ENCODE measurements around the gene CDC20. TPM values are rescaled to one million over a fixed set of nuclear protein-coding genes. Genes with fewer than 3 reads are reported as not detected.

CDC20 gene
- total and polyA plus RNA-seq, 4 donors, result 3.6 to 6.1 (median 5.2) TPM

DNA sequence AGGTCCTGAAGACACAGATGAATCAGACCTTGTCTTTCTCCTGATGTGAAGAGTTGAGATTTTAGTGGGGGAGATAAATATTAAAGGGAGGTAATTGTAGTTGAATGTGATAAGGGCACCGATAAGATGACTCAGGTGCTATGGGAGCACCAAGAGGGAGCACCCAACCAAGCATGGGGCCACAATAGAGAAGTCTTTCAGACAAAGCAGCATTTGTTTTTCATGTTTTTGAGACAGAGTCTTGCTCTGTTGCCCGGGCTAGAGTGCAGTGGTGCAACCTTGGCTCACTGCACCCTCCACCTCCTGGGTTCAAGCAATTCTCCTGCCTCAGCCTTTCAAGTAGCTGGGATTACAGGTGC is 47.1 kb downstream of the CDC20 start:
- no peak overlapping the region for H3K4me3 ChIP-seq
- H3K36me3 ChIP-seq (ENCODE audit: control insufficient read depth in 4 of 4, insufficient read depth in 4 of 4, low read length in 4 of 4), result peaks cover 21 to 39% (median 29%) of the 10 kb centered on the region in 4 donors
- TF ChIP-seq, protein P1, sequence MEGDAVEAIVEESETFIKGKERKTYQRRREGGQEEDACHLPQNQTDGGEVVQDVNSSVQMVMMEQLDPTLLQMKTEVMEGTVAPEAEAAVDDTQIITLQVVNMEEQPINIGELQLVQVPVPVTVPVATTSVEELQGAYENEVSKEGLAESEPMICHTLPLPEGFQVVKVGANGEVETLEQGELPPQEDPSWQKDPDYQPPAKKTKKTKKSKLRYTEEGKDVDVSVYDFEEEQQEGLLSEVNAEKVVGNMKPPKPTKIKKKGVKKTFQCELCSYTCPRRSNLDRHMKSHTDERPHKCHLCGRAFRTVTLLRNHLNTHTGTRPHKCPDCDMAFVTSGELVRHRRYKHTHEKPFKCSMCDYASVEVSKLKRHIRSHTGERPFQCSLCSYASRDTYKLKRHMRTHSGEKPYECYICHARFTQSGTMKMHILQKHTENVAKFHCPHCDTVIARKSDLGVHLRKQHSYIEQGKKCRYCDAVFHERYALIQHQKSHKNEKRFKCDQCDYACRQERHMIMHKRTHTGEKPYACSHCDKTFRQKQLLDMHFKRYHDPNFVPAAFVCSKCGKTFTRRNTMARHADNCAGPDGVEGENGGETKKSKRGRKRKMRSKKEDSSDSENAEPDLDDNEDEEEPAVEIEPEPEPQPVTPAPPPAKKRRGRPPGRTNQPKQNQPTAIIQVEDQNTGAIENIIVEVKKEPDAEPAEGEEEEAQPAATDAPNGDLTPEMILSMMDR (IDR thresholded peaks at IDR 0.05; ENCODE audit: control extremely low read depth, extremely low read depth), result no peak
- no peak for ATAC-seq (ENCODE audit: insufficient read depth, low FRiP score)
- no peak overlapping the region for H3K27ac ChIP-seq (ENCODE audit: low read depth in 1 of 2, low read length in 1 of 2)
- H3K27me3 ChIP-seq (ENCODE audit: control insufficient read depth in 3 of 3, insufficient read depth in 3 of 3, low read length in 2 of 3), result no peaks in the 10 kb centered on the region
- 93 to 100% methylated on average over 2 of the region's 2 CpGs for WGBS, 2 donors
- no peaks in the 10 kb centered on the region for H3K9me3 ChIP-seq (ENCODE audit: control insufficient read depth in 4 of 4, insufficient read depth in 3 of 4, low read length in 3 of 4)
- H3K4me1 ChIP-seq (ENCODE audit: control insufficient read depth in 5 of 5, insufficient read depth in 5 of 5, low read length in 5 of 5), result peaks cover 0 to 3% (median 0%) of the 10 kb centered on the region in 5 donors
- no peak overlapping the region for H3K9ac ChIP-seq (ENCODE audit: insufficient read depth in 1 of 2, low read length in 2 of 2)
- DNase-seq, result no peak

DNA sequence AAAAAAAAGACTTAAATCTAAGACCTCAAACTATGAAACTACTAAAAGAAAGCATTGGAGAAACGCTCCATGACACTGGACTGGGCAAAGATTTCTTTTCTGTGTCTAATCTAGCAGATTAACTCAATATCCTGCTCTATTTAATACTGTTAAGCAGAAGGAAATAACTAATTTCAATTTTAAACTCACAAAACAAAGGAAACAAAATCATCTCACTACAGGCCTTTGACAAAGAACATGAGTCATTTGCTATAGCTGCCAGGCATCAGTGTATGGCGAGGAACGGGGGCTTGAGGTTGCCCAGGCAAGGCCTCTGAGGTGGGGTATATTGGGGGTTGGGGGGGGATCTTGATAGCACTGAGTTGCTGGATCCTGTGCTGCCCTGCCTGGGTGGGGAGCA is 51.8 kb downstream of the CDC20 start:
- H3K4me3 ChIP-seq, result no peak overlapping the region
- no peaks in the 10 kb centered on the region for H3K27me3 ChIP-seq (ENCODE audit: control insufficient read depth in 3 of 3, insufficient read depth in 3 of 3, low read length in 2 of 3)
- peaks cover 9 to 33% (median 16%) of the 10 kb centered on the region in 4 donors for H3K36me3 ChIP-seq (ENCODE audit: control insufficient read depth in 4 of 4, insufficient read depth in 4 of 4, low read length in 4 of 4)
- peaks cover 0 to 2% (median 0%) of the 10 kb centered on the region in 5 donors for H3K4me1 ChIP-seq (ENCODE audit: control insufficient read depth in 5 of 5, insufficient read depth in 5 of 5, low read length in 5 of 5)
- TF ChIP-seq, protein P1 (IDR thresholded peaks at IDR 0.05; ENCODE audit: control extremely low read depth, extremely low read depth), result no peak
- no peak overlapping the region for H3K27ac ChIP-seq (ENCODE audit: low read depth in 1 of 2, low read length in 1 of 2)
- no peak overlapping the region for H3K9ac ChIP-seq (ENCODE audit: insufficient read depth in 1 of 2, low read length in 2 of 2)
- H3K9me3 ChIP-seq (ENCODE audit: control insufficient read depth in 4 of 4, insufficient read depth in 3 of 4, low read length in 3 of 4), result no peaks in the 10 kb centered on the region
- DNase-seq (no peak), ATAC-seq (ENCODE audit: insufficient read depth, low FRiP score) (no peak)
- 79 to 99% methylated on average over 3 of the region's 3 CpGs for WGBS, 2 donors

Other genes starting within 250 kb of the CDC20 start
- gene EBNA1BP2, start 186.7 kb upstream of the CDC20 start, total RNA-seq, result 10 to 100 TPM; 35.9 to 65.3 TPM
- gene EBNA1BP2, start 186.7 kb upstream of the CDC20 start, polyA plus RNA-seq, result 10 to 100 TPM; 51.5 to 99.4 TPM
- 10 to 100 TPM; 10.4 to 12.3 TPM for gene CFAP57, start 186.7 kb upstream of the CDC20 start, total RNA-seq
- gene CFAP57, start 186.7 kb upstream of the CDC20 start, polyA plus RNA-seq, result 1 to 10 TPM; 1.7 to 2.2 TPM
- gene TMEM125, start 89.0 kb upstream of the CDC20 start, total RNA-seq, result 100 to 1,000 TPM in 1 of 2 donors, 10 to 100 TPM in 1; 41.0 to 228 TPM
- 100 to 1,000 TPM; 101 to 127 TPM for gene TMEM125, start 89.0 kb upstream of the CDC20 start, polyA plus RNA-seq
- gene C1orf210, start 73.4 kb upstream of the CDC20 start, total RNA-seq, result 10 to 100 TPM; 10.4 to 24.7 TPM
- 10 to 100 TPM; 17.2 to 25.9 TPM for gene C1orf210, start 73.4 kb upstream of the CDC20 start, polyA plus RNA-seq
- gene TIE1, start 58.0 kb upstream of the CDC20 start, total RNA-seq, result 100 to 1,000 TPM in 1 of 2 donors, 10 to 100 TPM in 1; 52.3 to 133 TPM
- gene TIE1, start 58.0 kb upstream of the CDC20 start, polyA plus RNA-seq, result 10 to 100 TPM; 20.5 to 31.9 TPM
- gene MPL, start 21.2 kb upstream of the CDC20 start, total RNA-seq, result under 1 TPM; 0.63 to 0.67 TPM
- gene MPL, start 21.2 kb upstream of the CDC20 start, polyA plus RNA-seq, result under 1 TPM; 0.12 to 0.23 TPM
- gene ELOVL1, start 9.0 kb downstream of the CDC20 start, total RNA-seq, result 100 to 1,000 TPM in 1 of 2 donors, 10 to 100 TPM in 1; 41.2 to 126 TPM
- gene ELOVL1, start 9.0 kb downstream of the CDC20 start, polyA plus RNA-seq, result 100 to 1,000 TPM in 1 of 2 donors, 10 to 100 TPM in 1; 79.1 to 174 TPM
- 10 to 100 TPM; 35.5 to 44.4 TPM for gene MED8, start 30.8 kb downstream of the CDC20 start, total RNA-seq
- 10 to 100 TPM; 35.9 to 45.1 TPM for gene MED8, start 30.8 kb downstream of the CDC20 start, polyA plus RNA-seq
- 10 to 100 TPM; 48.5 to 71.5 TPM for gene SZT2, start 30.9 kb downstream of the CDC20 start, total RNA-seq
- 10 to 100 TPM; 15.2 to 31.8 TPM for gene SZT2, start 30.9 kb downstream of the CDC20 start, polyA plus RNA-seq
- 10 to 100 TPM; 66.5 to 72.4 TPM for gene HYI, start 95.0 kb downstream of the CDC20 start, total RNA-seq
- gene HYI, start 95.0 kb downstream of the CDC20 start, polyA plus RNA-seq, result 100 to 1,000 TPM in 1 of 2 donors, 10 to 100 TPM in 1; 35.8 to 103 TPM
- gene PTPRF, start 171.9 kb downstream of the CDC20 start, total RNA-seq, result 100 to 1,000 TPM; 139 to 160 TPM
- gene PTPRF, start 171.9 kb downstream of the CDC20 start, polyA plus RNA-seq, result 10 to 100 TPM; 40.0 to 45.5 TPM